Measurements from ENCODE around the gene BOLL. TPM values are rescaled to one million over a fixed set of nuclear protein-coding genes. Genes with fewer than 3 reads are reported as not detected.
A peak's percentile ranks its signal among the peaks of the same experiment; 100 is the strongest.
"Not testable (repeated sequence)": the region's sequence is repeated elsewhere in the genome, so short reads cannot be mapped to it uniquely, and the experiment has no call there.

BOLL gene
- total RNA-seq, 3 donors from 2014 or later (not counting 1 experiment from before 2014, with no cell fraction given): not detected

DNA sequence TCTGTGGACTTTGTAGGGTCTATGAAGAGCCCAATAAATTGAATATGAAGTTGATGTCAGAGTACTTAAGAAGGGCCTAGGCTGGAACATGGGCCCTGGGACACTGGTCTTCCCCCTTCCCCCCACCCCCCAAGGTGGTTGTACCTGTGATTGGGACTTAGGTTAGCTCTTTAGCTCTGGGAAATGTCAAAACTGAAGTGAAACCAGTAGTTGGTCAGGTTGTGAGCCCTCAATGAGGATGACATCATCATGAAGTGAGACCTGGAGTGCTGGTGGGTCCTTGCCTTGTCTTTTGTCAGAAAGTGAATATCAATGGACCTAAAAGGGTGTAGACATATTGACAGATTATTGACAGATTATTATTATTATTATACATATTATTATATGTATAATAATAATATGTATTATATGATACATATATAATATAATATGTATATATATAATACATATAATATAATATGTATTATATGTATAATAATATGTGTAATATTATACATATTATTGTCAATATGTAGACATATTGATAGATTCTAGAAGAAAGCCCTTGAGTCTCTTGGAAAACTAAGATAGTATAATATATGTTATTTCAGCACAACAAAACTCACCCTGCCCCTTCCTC, 74.6 kb downstream of the BOLL start:
- Mint-ChIP-seq H3K27me3 (ENCODE audit: low read depth in 2 of 2) (no peaks in the 10 kb centered on the region), H3K36me3 (no peaks in the 10 kb centered on the region), H3K9me3 (no peaks in the 10 kb centered on the region), H3K4me3 (no peak overlapping the region), H3K27ac (no peak overlapping the region), H3K4me1 (peaks cover 49% of the 10 kb centered on the region in 2 donors)
- H3K27ac ChIP-seq (ENCODE audit: low read length): no peak overlapping the region
- no peaks in the 10 kb centered on the region for H3K9me3 ChIP-seq (ENCODE audit: control insufficient read depth, insufficient read depth, low read length)
- H3K36me3 ChIP-seq (ENCODE audit: control insufficient read depth, insufficient read depth, low read length): peaks cover 7% of the 10 kb centered on the region
- no peak for ATAC-seq
- peaks cover 20% of the 10 kb centered on the region for H3K4me1 ChIP-seq (ENCODE audit: control insufficient read depth, insufficient read depth, low read length)
- no peak for TF ChIP-seq CTCF (IDR thresholded peaks at IDR 0.05)
- intact Hi-C loops (cut with micrococcal nuclease): no loop called here
- no peak overlapping the region for H3K4me3 ChIP-seq (ENCODE audit: low read length)
- no peak for DNase-seq
- no peaks in the 10 kb centered on the region for H3K27me3 ChIP-seq (ENCODE audit: control insufficient read depth, insufficient read depth, low read length)

DNA sequence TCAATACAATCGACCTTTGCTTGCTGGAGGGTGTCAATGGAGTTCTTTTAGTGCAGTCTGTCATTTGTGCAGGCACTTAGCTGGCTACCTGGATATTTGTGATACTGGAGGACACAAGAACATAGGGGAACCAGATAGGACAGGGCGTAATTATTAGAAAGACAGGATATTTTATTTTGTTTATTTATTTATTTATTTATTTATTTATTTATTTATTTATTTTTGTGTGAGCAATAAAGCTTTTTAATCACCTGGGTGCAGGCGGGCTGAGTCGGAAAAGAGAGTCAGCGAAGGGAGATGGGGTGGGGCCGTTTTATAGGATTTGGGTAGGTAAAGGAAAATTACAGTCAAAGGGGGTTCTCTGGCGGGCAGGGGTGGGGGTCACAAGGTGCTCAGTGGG, 76.0 kb downstream of the BOLL start:
- intact Hi-C loops (cut with micrococcal nuclease): loop anchor here (5.0 kb wide), 1 partner anchor 418 kb away; no protein-coding TSS in a partner anchor
- not testable (repeated sequence) for H3K36me3 ChIP-seq (ENCODE audit: control insufficient read depth, insufficient read depth, low read length); H3K4me3 Mint-ChIP-seq; H3K36me3 Mint-ChIP-seq; H3K9me3 ChIP-seq (ENCODE audit: control insufficient read depth, insufficient read depth, low read length); ATAC-seq; H3K9me3 Mint-ChIP-seq; H3K27ac ChIP-seq (ENCODE audit: low read length); H3K4me3 ChIP-seq (ENCODE audit: low read length); H3K27me3 ChIP-seq (ENCODE audit: control insufficient read depth, insufficient read depth, low read length); H3K27me3 Mint-ChIP-seq (ENCODE audit: low read depth in 2 of 2); DNase-seq
- Mint-ChIP-seq H3K4me1 (peaks cover 55% of the 10 kb centered on the region in 2 donors), H3K27ac (peak overlapping the region in 1 of 2 donors; percentile 7)
- H3K4me1 ChIP-seq (ENCODE audit: control insufficient read depth, insufficient read depth, low read length): peaks cover 21% of the 10 kb centered on the region
- WGBS (ENCODE audit: insufficient coverage): 95% methylated on average over 6 of the region's 7 CpGs

- no peak overlapping the region for H3K27ac ChIP-seq (ENCODE audit: low read length)
- DNase-seq (no peak), ATAC-seq (no peak)
- no peak for TF ChIP-seq CTCF (IDR thresholded peaks at IDR 0.05)
- H3K36me3 ChIP-seq (ENCODE audit: control insufficient read depth, insufficient read depth, low read length): peaks cover 7% of the 10 kb centered on the region
- Mint-ChIP-seq H3K27ac (no peak overlapping the region), H3K9me3 (no peaks in the 10 kb centered on the region), H3K36me3 (no peaks in the 10 kb centered on the region), H3K4me1 (peaks cover 52 to 55% of the 10 kb centered on the region in 2 donors), H3K4me3 (peak overlapping the region; percentile 36), H3K27me3 (ENCODE audit: low read depth in 2 of 2) (no peaks in the 10 kb centered on the region)
- H3K4me1 ChIP-seq (ENCODE audit: control insufficient read depth, insufficient read depth, low read length): peaks cover 21% of the 10 kb centered on the region
- 64% methylated on average over 2 of the region's 2 CpGs for WGBS (ENCODE audit: insufficient coverage)
- H3K4me3 ChIP-seq (ENCODE audit: low read length): no peak overlapping the region
- intact Hi-C loops (cut with micrococcal nuclease): loop anchor here (5.0 kb wide), 1 partner anchor 419 kb away; no protein-coding TSS in a partner anchor
- no peaks in the 10 kb centered on the region for H3K9me3 ChIP-seq (ENCODE audit: control insufficient read depth, insufficient read depth, low read length)
- no peaks in the 10 kb centered on the region for H3K27me3 ChIP-seq (ENCODE audit: control insufficient read depth, insufficient read depth, low read length)
These were observed 76.8 kb downstream of the BOLL start for GRCh38 chr2:197708331-197708730.

DNA sequence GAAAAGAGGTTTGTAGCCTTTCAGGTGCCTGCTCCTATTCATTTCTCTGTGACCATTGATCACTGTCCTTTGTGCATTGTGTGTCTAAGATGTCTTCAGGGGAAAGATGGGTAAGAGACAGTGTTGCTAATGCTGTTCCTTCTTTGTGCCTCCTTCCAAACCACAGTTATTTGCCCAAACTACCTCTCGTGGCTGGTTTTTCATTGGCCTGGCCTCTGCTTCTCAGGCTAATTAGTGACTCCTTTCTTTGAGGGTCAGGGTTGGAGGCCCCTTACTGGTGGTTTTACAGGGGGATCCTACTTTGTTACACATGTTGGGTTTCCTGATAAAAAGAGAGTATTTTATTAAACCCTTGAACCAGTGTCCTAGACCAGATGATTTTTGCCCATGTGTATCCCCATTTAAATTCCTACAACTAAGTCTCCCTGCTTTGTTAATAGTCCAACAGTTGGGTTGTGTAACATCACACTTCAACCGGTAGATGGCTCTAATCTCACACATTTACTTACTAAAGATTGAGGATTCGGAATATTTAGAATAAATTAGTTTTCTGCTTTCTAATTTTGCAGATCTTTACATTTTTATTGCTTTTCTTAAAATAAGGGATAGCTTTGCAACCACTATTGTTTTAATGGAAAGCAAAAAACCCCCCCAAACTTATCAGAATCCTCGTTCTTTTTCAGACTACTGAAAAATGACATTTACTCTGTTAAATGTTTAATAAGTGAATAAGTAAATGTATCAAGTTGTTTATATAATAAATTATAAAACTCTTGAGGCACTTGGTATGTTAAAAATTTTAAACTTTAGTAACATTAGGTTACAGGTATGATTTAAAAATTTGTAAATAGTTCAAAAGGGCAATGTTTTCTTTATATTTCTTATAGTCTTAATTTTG, 77.6 kb downstream of the BOLL start:
- peak overlapping the region; percentile 88 for H3K4me3 Mint-ChIP-seq

More for the DNA sequence above, 77.6 kb downstream of the BOLL start:
- peaks cover 7% of the 10 kb centered on the region for H3K36me3 ChIP-seq (ENCODE audit: control insufficient read depth, insufficient read depth, low read length)
- peaks cover 2 to 4% of the 10 kb centered on the region in 2 donors for H3K27me3 Mint-ChIP-seq (ENCODE audit: low read depth in 2 of 2)
- WGBS (ENCODE audit: insufficient coverage): 20% methylated on average over 1 of the region's 4 CpGs
- intact Hi-C loops (cut with micrococcal nuclease): loop anchor here (1.0 to 5.0 kb wide), 3 partner anchors 70 to 589 kb away; no protein-coding TSS in a partner anchor
- peaks cover 52 to 55% of the 10 kb centered on the region in 2 donors for H3K4me1 Mint-ChIP-seq
- H3K27me3 ChIP-seq (ENCODE audit: control insufficient read depth, insufficient read depth, low read length): no peaks in the 10 kb centered on the region
- peak overlapping the region; percentile 38 to 56 for H3K27ac Mint-ChIP-seq
- H3K9me3 Mint-ChIP-seq: no peaks in the 10 kb centered on the region
- DNase-seq (peak in 1 of 2 donors; percentile 64), ATAC-seq (no peak)
- no peak overlapping the region for H3K4me3 ChIP-seq (ENCODE audit: low read length)
- H3K9me3 ChIP-seq (ENCODE audit: control insufficient read depth, insufficient read depth, low read length): no peaks in the 10 kb centered on the region
- TF ChIP-seq CTCF (IDR thresholded peaks at IDR 0.05): peak; percentile 75
- H3K36me3 Mint-ChIP-seq: no peaks in the 10 kb centered on the region
- peaks cover 21% of the 10 kb centered on the region for H3K4me1 ChIP-seq (ENCODE audit: control insufficient read depth, insufficient read depth, low read length)
- no peak overlapping the region for H3K27ac ChIP-seq (ENCODE audit: low read length)
